Central memory CD8-positive, alpha-beta T cell (primary cell): ENCODE measurements around the gene SEZ6.

ENCODE experiments used
- ATAC-seq: fragments of 150-1000 bp; cut with Tn5 transposase; replicated peaks from 2 replicates; pipeline ENCODE4 v1.10.0; 2022; ENCODE audit warnings: mild to moderate bottlenecking, moderate FRiP score, moderate number of reproducible peaks; ENCODE audit not compliant: poor library complexity, severe bottlenecking; ENCODE audit errors: extremely low read depth
- DNase-seq, 2 donors: peaks; one replicate each; pipeline ENCODE4 v3.0.0; 2021; ENCODE audit warnings: low spot score in 2 of 2
- H3K27ac Mint-ChIP-seq: one replicate; pipeline ENCODE4 v1.8.0; 2022; ENCODE audit warnings: low read depth, mild to moderate bottlenecking, moderate library complexity, mixed read lengths
- H3K27me3 Mint-ChIP-seq: one replicate; pipeline ENCODE4 v1.8.0; 2022; ENCODE audit warnings: mixed read lengths
- H3K36me3 Mint-ChIP-seq: one replicate; pipeline ENCODE4 v1.8.0; 2022; ENCODE audit warnings: mild to moderate bottlenecking, moderate library complexity, mixed read lengths; ENCODE audit not compliant: insufficient read depth
- H3K4me1 Mint-ChIP-seq: one replicate; pipeline ENCODE4 v1.8.0; 2022; ENCODE audit warnings: mixed read lengths
- H3K4me3 Mint-ChIP-seq: one replicate; pipeline ENCODE4 v1.8.0; 2022; ENCODE audit warnings: mild to moderate bottlenecking, moderate library complexity, mixed read lengths
- H3K9me3 Mint-ChIP-seq: one replicate; pipeline ENCODE4 v1.8.0; 2022; ENCODE audit warnings: mixed read lengths

The SEZ6 gene

DNA sequence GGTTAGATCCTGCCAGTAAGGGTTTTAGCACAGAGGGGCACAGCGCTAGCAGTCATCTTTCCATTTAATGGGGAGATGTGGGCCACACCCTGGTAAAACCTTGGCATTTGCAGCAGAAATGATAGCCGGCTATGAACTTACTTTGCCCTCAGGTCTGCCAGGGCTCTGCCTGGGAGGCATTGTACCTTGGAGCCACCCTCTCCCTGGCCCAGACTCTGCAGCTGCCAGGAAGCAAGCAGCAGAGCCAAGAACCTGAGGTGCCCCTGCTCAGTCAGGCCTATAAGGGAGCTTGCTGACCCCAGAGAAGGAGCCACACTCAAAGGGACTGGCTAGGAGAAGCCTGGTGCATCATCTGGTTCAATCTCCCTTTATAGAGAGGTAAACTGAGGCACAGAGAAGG lies 30.8 kb downstream of the SEZ6 start:
- Mint-ChIP-seq H3K27ac (no peak overlapping the region), H3K36me3 (peaks cover 2% of the 10 kb centered on the region), H3K4me3 (no peak overlapping the region), H3K9me3 (no peaks in the 10 kb centered on the region), H3K27me3 (peaks cover 8% of the 10 kb centered on the region), H3K4me1 (peaks cover 5% of the 10 kb centered on the region)
- DNase-seq: no peak
- no peak for ATAC-seq

- Mint-ChIP-seq H3K9me3 (no peaks in the 10 kb centered on the region), H3K4me3 (no peak overlapping the region), H3K36me3 (peaks cover 2% of the 10 kb centered on the region), H3K27me3 (peaks cover 8% of the 10 kb centered on the region), H3K27ac (no peak overlapping the region), H3K4me1 (peaks cover 5% of the 10 kb centered on the region)
- no peak for ATAC-seq
- no peak for DNase-seq
Measured at GRCh38 chr17:28974451-28974850, 31.4 kb downstream of the SEZ6 start.

DNA sequence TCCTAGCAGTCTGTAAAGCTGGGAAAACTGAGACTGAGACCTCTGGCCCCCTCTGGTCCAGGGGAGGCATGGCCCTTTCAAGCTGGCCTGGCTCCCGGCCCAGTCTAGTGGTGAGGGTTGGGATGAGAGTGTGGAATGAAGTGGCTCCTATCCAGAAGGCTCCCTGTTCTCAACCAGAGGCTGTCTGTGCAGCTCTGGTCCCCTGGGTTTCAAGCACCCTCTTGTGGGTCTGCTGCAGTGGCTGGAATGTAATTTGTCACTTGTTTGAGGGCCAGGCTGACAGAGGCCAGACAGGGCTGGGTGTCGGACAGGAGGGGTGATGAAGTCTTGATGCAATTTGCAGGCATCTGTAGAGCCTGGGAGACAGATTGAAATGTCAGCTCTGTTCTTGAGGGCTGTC lies 32.4 kb downstream of the SEZ6 start:
- Mint-ChIP-seq H3K27me3 (peaks cover 8% of the 10 kb centered on the region), H3K36me3 (peaks cover 2% of the 10 kb centered on the region), H3K4me3 (no peak overlapping the region), H3K27ac (no peak overlapping the region), H3K4me1 (peaks cover 5% of the 10 kb centered on the region), H3K9me3 (no peaks in the 10 kb centered on the region)
- no peak for ATAC-seq
- no peak for DNase-seq

DNA sequence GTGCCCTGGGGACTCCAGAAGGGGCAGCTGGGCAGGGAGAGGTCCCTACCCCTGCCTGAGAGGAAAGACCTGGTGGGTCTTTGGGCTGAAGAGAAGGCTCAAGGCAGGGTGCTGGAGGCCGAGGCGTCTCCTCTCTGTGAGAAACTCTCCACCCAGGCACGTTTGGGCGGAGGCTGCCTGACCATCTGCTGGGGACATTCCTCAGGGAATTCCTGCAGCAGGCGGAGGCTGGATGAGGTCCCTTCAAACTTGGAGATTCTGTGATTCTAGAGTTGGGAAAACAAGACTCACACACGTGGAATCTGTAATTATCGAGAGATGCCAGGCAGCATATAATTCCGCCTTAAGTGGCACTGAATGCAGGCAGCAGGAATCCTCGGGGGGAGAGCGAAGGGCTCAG lies 33.4 kb downstream of the SEZ6 start:
- Mint-ChIP-seq H3K4me3 (no peak overlapping the region), H3K9me3 (no peaks in the 10 kb centered on the region), H3K27ac (no peak overlapping the region), H3K36me3 (peaks cover 2% of the 10 kb centered on the region), H3K27me3 (no peaks in the 10 kb centered on the region), H3K4me1 (peaks cover 5% of the 10 kb centered on the region)
- no peak for ATAC-seq
- DNase-seq: no peak

GRCh38 chr17:28970879-28971278 lies 35.0 kb downstream of the SEZ6 start:
- peak overlapping the region; percentile 12 for H3K27ac Mint-ChIP-seq
- peaks cover 2% of the 10 kb centered on the region for H3K36me3 Mint-ChIP-seq
- H3K4me3 Mint-ChIP-seq: no peak overlapping the region
- no peak for DNase-seq
- no peaks in the 10 kb centered on the region for H3K27me3 Mint-ChIP-seq
- H3K9me3 Mint-ChIP-seq: no peaks in the 10 kb centered on the region
- peaks cover 5% of the 10 kb centered on the region for H3K4me1 Mint-ChIP-seq
- no peak for ATAC-seq

GRCh38 chr17:28969706-28970393 lies 36.0 kb downstream of the SEZ6 start:
- Mint-ChIP-seq H3K4me1 (peaks cover 5% of the 10 kb centered on the region), H3K4me3 (no peak overlapping the region), H3K27ac (no peak overlapping the region), H3K36me3 (peaks cover 2% of the 10 kb centered on the region), H3K9me3 (no peaks in the 10 kb centered on the region), H3K27me3 (no peaks in the 10 kb centered on the region)
- ATAC-seq (no peak), DNase-seq (no peak)

- ATAC-seq: no peak
- Mint-ChIP-seq H3K27me3 (peaks cover 6% of the 10 kb centered on the region), H3K27ac (no peak overlapping the region), H3K9me3 (no peaks in the 10 kb centered on the region), H3K36me3 (peaks cover 2% of the 10 kb centered on the region), H3K4me1 (peaks cover 5% of the 10 kb centered on the region), H3K4me3 (no peak overlapping the region)
- no peak for DNase-seq
Measured at GRCh38 chr17:28968914-28969295, 36.9 kb downstream of the SEZ6 start.

DNA sequence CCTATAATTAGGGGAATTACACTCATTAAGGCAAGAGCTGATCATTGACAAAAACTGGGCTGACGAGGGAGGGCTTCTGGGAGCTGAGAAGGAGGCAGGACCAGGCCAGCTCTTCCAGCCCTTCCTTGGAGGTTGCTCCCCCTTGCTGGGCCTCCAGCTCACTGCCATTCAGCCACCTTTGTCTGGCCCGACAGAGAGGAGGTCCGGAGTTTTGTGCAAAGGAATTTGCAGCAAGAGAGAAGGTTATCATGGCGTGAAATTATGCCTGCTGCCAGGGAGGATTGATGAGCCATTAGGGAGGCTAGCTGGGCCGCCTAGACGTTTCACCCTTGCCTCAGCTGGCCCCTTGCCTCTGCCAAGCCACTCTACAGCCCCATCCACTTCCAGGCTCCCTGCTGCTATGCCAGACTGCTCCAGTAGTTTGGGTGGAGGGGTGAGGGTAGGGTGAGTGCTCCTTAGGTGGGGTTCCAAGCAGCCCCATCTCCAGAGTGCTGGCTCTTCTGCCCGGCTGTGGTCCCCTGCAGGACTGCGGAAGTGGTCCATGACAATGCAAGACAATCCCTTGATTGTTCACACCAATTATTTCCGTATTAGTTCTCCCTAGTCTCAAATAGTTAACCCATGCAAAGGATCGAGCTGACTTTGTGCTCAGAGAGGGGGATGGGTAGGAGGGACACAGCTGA lies 37.5 kb downstream of the SEZ6 start:
- H3K9me3 Mint-ChIP-seq: no peaks in the 10 kb centered on the region
- H3K36me3 Mint-ChIP-seq: peaks cover under 1% of the 10 kb centered on the region
- no peak overlapping the region for H3K27ac Mint-ChIP-seq
- ATAC-seq (no peak), DNase-seq (no peak)
- peaks cover 11% of the 10 kb centered on the region for H3K27me3 Mint-ChIP-seq
- peaks cover 5% of the 10 kb centered on the region for H3K4me1 Mint-ChIP-seq
- no peak overlapping the region for H3K4me3 Mint-ChIP-seq

- Mint-ChIP-seq H3K4me3 (no peak overlapping the region), H3K4me1 (peaks cover 5% of the 10 kb centered on the region), H3K36me3 (no peaks in the 10 kb centered on the region), H3K27me3 (peaks cover 20% of the 10 kb centered on the region), H3K9me3 (no peaks in the 10 kb centered on the region), H3K27ac (no peak overlapping the region)
- no peak for ATAC-seq
- DNase-seq: no peak
Measured at GRCh38 chr17:28967221-28968135, 38.4 kb downstream of the SEZ6 start.

GRCh38 chr17:28963841-28964240 lies 42.0 kb downstream of the SEZ6 start:
- Mint-ChIP-seq H3K9me3 (no peaks in the 10 kb centered on the region), H3K27me3 (peaks cover 30% of the 10 kb centered on the region), H3K4me1 (no peaks in the 10 kb centered on the region), H3K27ac (no peak overlapping the region), H3K4me3 (no peak overlapping the region), H3K36me3 (peaks cover 2% of the 10 kb centered on the region)
- ATAC-seq (no peak), DNase-seq (no peak)

DNA sequence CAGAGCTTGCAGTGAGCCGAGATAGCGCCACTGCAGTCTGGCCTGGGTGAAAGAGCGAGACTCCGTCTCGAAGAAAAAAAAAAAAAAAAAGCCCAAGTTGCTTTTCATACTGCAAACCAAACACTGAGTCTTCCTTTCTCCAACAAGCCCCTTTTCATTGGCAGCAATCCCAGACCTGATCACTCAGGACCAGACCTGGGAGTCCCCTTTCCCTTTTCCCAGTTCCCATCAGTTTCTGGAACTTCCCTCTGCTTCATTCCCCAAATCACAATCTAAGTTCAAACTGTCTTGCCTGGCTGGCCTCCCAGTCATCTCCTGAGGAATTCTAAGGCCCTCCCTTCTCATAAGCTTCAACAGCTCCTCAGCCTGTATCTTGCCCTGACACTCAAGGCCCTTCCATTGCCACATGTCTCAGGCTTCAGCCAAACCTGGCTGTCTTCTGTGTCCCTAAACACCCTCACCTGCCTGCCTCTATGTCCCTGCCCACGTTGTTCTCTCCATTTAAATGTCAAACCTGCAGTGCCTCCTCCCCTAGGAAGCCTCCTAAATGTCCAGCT lies 42.7 kb downstream of the SEZ6 start:
- Mint-ChIP-seq H3K9me3 (no peaks in the 10 kb centered on the region), H3K36me3 (peaks cover 2% of the 10 kb centered on the region), H3K4me3 (no peak overlapping the region), H3K4me1 (no peaks in the 10 kb centered on the region), H3K27ac (no peak overlapping the region), H3K27me3 (peaks cover 30% of the 10 kb centered on the region)
- no peak for DNase-seq
- ATAC-seq: no peak

- Mint-ChIP-seq H3K4me1 (no peaks in the 10 kb centered on the region), H3K4me3 (no peak overlapping the region), H3K36me3 (peaks cover 2% of the 10 kb centered on the region), H3K27me3 (peaks cover 30% of the 10 kb centered on the region), H3K9me3 (no peaks in the 10 kb centered on the region), H3K27ac (no peak overlapping the region)
- ATAC-seq: no peak
- DNase-seq: no peak
Measured at GRCh38 chr17:28961391-28961790, 44.4 kb downstream of the SEZ6 start.
